Activated CD8-positive, alpha-beta memory T cell treated with anti-CD3 and anti-CD28 coated beads for 1 hour (primary cell): Measurements from ENCODE around the gene FITM1.
"Not testable (repeated sequence)": the region's sequence is repeated elsewhere in the genome, so short reads cannot be mapped to it uniquely, and the experiment has no call there.

Experiments used
- DNase-seq, 2 donors: peaks; one replicate each; pipeline ENCODE4 v3.0.0-alpha.2; 2020; ENCODE audit warnings: low read depth in 1 of 2; ENCODE audit errors: extremely low read depth in 1 of 2

The FITM1 gene

GRCh38 chr14:24096545-24097181 lies 33.8 kb upstream of the FITM1 start:
- no peak for DNase-seq

DNA sequence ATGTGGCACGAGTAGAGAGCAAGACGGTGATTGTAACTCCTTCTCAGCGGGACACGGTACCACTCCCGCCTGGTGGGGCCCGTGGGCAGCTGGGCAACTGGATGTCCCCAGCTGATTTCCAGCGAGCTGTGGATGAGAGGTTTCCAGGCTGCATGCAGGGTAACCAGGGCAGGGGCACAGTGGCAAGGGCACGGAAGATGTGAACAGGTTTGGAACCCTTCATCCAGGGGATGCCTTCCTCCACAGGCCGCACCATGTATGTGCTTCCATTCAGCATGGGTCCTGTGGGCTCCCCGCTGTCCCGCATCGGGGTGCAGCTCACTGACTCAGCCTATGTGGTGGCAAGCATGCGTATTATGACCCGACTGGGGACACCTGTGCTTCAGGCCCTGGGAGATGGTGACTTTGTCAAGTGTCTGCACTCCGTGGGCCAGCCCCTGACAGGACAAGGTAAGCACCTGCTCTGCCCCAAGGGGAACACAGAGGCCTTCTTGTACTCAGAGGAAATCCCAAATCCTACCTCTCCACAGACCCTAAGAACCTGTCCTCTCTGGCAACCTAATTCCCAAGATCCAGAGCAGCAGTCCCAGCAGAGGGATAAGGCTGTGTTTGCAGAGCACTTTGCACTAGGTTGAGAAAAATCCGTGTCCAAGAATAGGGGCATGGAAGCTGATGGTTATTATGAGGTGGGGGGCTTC lies 32.1 kb upstream of the FITM1 start:
- no peak for DNase-seq

DNA sequence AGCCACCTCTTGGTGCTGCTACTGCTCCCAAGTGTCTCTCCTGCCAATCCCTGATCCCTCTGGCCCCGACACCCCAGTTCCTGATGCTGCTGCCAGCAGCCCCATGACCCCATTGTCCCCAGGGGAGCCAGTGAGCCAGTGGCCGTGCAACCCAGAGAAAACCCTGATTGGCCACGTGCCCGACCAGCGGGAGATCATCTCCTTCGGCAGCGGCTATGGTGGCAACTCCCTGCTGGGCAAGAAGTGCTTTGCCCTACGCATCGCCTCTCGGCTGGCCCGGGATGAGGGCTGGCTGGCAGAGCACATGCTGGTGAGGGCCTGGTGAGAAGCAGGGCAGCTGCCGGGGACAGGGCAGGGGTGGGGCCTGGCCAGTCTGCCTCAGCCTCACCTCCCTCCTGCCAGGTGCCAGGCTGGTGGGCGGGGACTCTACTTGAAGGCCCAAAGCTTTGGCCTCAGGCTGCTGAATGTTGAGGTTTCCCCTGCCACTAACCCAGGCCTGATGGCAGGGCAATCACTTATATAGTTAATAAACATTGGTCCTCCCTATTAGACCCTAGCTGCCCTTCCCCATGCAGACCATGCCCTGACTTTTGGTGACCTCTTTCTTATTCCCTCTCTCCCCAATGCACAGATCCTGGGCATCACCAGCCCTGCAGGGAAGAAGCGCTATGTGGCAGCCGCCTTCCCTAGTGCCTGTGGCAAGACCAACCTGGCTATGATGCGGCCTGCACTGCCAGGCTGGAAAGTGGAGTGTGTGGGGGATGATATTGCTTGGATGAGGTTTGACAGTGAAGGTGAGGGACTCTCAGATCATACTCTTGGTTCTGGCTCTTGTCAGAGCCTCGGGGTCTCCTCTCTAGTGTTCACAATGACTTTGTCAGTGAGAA lies 31.3 kb upstream of the FITM1 start:
- DNase-seq = no peak

GRCh38 chr14:24100197-24100981 lies 30.1 kb upstream of the FITM1 start:
- DNase-seq = no peak

GRCh38 chr14:24100982-24101494 lies 29.4 kb upstream of the FITM1 start:
- no peak for DNase-seq

- no peak for DNase-seq
Observed at GRCh38 chr14:24102357-24103048, 28.0 kb upstream of the FITM1 start.

DNA sequence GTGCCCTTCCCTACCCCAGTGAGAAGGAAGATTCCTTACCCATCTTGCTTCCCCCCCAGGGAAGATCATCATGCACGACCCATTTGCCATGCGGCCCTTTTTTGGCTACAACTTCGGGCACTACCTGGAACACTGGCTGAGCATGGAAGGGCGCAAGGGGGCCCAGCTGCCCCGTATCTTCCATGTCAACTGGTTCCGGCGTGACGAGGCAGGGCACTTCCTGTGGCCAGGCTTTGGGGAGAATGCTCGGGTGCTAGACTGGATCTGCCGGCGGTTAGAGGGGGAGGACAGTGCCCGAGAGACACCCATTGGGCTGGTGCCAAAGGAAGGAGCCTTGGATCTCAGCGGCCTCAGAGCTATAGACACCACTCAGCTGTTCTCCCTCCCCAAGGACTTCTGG lies 27.0 kb upstream of the FITM1 start:
- DNase-seq = no peak

- not testable (repeated sequence) for DNase-seq
Observed at GRCh38 chr14:24105609-24106239, 24.7 kb upstream of the FITM1 start.

GRCh38 chr14:24106672-24107271 lies 23.7 kb upstream of the FITM1 start:
- DNase-seq = no peak

- DNase-seq = no peak
Observed at GRCh38 chr14:24108336-24108874, 22.1 kb upstream of the FITM1 start.

DNA sequence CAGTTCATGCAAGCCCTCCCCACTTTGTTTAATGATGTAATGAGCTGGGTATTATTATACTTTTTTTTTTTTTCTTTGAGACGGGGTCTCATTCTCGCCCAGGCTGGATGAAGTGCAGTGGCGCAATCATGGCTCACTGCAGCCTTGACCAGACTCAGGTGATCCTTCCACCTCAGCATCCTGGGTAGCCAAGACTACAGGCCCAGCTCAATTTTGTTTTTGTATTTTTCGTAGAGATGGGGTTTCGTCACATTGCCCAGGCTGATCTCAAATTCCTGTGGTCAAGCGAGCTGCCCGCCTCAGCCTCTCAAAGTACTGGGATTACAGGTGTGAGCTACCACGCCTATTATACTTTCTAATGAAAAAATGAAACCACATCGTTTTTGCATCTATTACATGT lies 20.4 kb upstream of the FITM1 start:
- no peak for DNase-seq

DNA sequence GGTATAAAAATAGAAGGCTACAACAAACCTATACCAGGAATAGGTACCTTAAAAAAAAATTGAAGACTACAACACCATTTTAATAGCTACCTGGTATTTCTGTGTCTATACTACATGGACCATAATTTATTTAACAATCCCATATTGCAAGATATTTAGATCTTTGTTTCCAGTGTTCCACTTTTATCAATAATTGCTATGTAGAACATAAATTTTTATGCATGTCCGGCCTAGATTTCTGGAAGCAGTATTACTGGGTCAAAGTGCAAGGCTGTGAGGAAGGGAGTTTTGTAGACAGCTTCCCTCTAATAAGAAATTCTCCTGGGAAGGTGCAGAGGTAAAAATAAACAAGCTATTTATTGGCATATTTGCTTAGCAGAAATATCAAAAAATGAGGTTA lies 19.9 kb upstream of the FITM1 start:
- DNase-seq = no peak

- DNase-seq = no peak
Observed at GRCh38 chr14:24113379-24113800, 17.1 kb upstream of the FITM1 start.

DNA sequence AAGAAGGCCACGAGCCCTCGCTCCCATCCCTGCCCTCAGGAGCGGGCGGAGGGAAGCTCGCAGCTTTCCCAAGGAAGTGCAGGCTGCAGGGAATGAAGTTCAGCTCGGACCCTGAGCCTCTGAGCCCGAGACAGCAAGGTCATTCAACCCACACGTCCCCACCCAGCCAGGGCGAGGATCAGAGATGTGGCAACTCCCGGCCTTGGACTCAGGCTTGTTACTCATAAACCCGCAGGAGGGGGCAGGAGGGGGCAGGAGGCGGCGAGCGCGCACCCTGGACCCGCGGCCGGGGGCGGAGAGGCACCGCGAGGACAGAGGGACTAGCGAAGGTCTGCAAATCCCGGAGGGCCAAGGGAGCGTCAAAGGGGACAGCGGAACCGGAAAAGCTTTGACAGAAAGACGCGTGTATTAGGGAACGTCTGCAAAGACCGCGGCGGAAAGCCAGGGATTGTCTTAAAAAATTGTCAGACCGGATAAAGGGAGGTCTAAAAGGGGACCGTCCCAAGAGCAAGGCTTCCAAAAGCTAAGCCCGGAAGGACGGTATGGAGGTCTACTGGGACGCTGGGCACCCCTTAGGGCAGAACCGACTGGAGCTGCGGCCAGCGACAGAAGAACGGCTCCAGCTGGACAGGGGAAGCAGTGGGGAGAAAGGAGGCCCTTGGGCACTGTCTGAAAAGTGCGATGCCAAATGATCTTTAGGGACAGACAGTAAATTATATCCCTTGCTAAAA lies 16.5 kb upstream of the FITM1 start:
- peak; percentile 49 to 55 for DNase-seq

GRCh38 chr14:24114532-24115421 lies 15.7 kb upstream of the FITM1 start, which contains the start of the genes DCAF11 and NRL:
DCAF11 (plus strand) TSS chr14:24114777; CDS start chr14:24115595, 818 bp downstream.
NRL (minus strand) TSS chr14:24114949; CDS start chr14:24082848, 32,101 bp downstream.
- peak; percentile 94 to 97 for DNase-seq

- DNase-seq = no peak
Observed at GRCh38 chr14:24115422-24116127, 14.9 kb upstream of the FITM1 start.
